ENCODE data around the gene RGMA. TPM values are rescaled to one million over a fixed set of nuclear protein-coding genes. Genes with fewer than 3 reads are reported as not detected.

Gene RGMA
- total and polyA plus RNA-seq, 2 of the 8 experiments (the other 6 are each of a cell fraction or from before 2014, with no cell fraction given) = 19.9 to 39.8 TPM

- H3K27me3 ChIP-seq (replicated peaks in 1 of 4; ENCODE audit: control insufficient read depth in 3 of 4, extremely low read depth in 1 of 4, insufficient read depth in 3 of 4, low read length in 3 of 4) = no peaks in the 10 kb centered on the region
- no peak for TF ChIP-seq BACH1 (IDR thresholded peaks at IDR 0.05; ENCODE audit: low read length)
- no peak for TF ChIP-seq BRCA1 (IDR thresholded peaks at IDR 0.05; ENCODE audit: low read depth, low read length)
- no peak for TF ChIP-seq CEBPB (IDR thresholded peaks at IDR 0.05; ENCODE audit: low read depth, low read length)
- TF ChIP-seq HDAC6 (IDR thresholded peaks at IDR 0.05; ENCODE audit: low read depth, low read length) = no peak
- no peak for TF ChIP-seq CBX8 (IDR thresholded peaks at IDR 0.05; ENCODE audit: borderline replicate concordance, low read depth, low read length)
- no peak for TF ChIP-seq RXRA (IDR thresholded peaks at IDR 0.05; ENCODE audit: insufficient read depth, low read depth, low read length)
- no peak for TF ChIP-seq HDAC2 (IDR thresholded peaks at IDR 0.05; ENCODE audit: borderline replicate concordance in 1 of 2, low read depth in 2 of 2, low read length in 2 of 2)
- no peak for TF ChIP-seq YY1 (IDR thresholded peaks at IDR 0.05; ENCODE audit: low read depth, low read length)
- no peak for TF ChIP-seq NANOG (IDR thresholded peaks at IDR 0.05; ENCODE audit: insufficient read depth, low read depth, low read length, poor library complexity, severe bottlenecking)
- TF ChIP-seq CHD1 (IDR thresholded peaks at IDR 0.05; ENCODE audit: low read depth, low read length) = no peak
- TF ChIP-seq TAF7 (optimal IDR thresholded peaks at IDR 0.05; ENCODE audit: borderline replicate concordance, low read depth, low read length) = no peak
- TF ChIP-seq ATF3 (IDR thresholded peaks at IDR 0.05; ENCODE audit: insufficient read depth, low read depth, low read length) = no peak
Measured at GRCh38 chr15:93066224-93066681, 22.8 kb downstream of the RGMA start.

More at GRCh38 chr15:93066224-93066681, 22.8 kb downstream of the RGMA start:
- Histone ChIP-seq H4K5ac (ENCODE audit: insufficient read length, low read depth, low read length) (no peak overlapping the region), H3K18ac (ENCODE audit: extremely low read depth, low read length) (no peak overlapping the region), H3K4ac (replicated peaks; ENCODE audit: insufficient read length, low read depth, low read length) (no peak overlapping the region), H3K4me3 (ENCODE audit: extremely low read depth in 1 of 4, insufficient read depth in 2 of 4, low read depth in 3 of 4, low read length in 4 of 4) (no peak overlapping the region), H3K14ac (ENCODE audit: insufficient read length) (no peak overlapping the region), H3K9me3 (ENCODE audit: insufficient read depth in 2 of 2, low read depth in 1 of 2, low read length in 1 of 2) (no peaks in the 10 kb centered on the region), H3K4me1 (replicated peaks in 1 of 4; ENCODE audit: control insufficient read depth in 3 of 4, insufficient read depth in 4 of 4, low read length in 3 of 4) (peaks cover 20 to 58% (median 37%) of the 10 kb centered on the region in 4 experiments), H4K8ac (ENCODE audit: extremely low read depth, insufficient read depth, low read length) (no peak overlapping the region), H2BK12ac (ENCODE audit: low read depth, low read length) (no peak overlapping the region), H2AK5ac (ENCODE audit: low read depth, low read length) (no peak overlapping the region), H2AFZ (ENCODE audit: low read length) (no peak overlapping the region), H2BK15ac (ENCODE audit: low read length) (no peak overlapping the region), H3K23ac (ENCODE audit: insufficient read length) (no peak overlapping the region), H2BK5ac (ENCODE audit: low read depth, low read length) (no peak overlapping the region), H2BK20ac (ENCODE audit: low read length) (no peak overlapping the region), H3K36me3 (ENCODE audit: control insufficient read depth in 2 of 4, insufficient read depth in 4 of 4, low read length in 3 of 4) (peaks cover 5 to 53% (median 13%) of the 10 kb centered on the region in 4 experiments), H3K79me1 (ENCODE audit: low read depth, low read length) (peaks cover 24% of the 10 kb centered on the region), H4K20me1 (replicated peaks in 1 of 2; ENCODE audit: control insufficient read depth in 1 of 2, insufficient read depth in 2 of 2, low read length in 2 of 2) (peaks cover 33 to 36% of the 10 kb centered on the region in 2 experiments), H3K4me2 (ENCODE audit: insufficient read depth in 1 of 2, low read depth in 2 of 2, low read length in 2 of 2) (no peak overlapping the region), H3K9ac (replicated peaks in 1 of 4; ENCODE audit: extremely low read depth in 1 of 4, low read depth in 3 of 4, low read length in 3 of 4) (no peak overlapping the region), H3K27ac (ENCODE audit: low read depth, low read length) (no peak overlapping the region), H3K79me2 (ENCODE audit: control insufficient read depth in 1 of 2, insufficient read depth in 2 of 2, low read length in 2 of 2) (peaks cover 23 to 82% of the 10 kb centered on the region in 2 experiments), H4K91ac (replicated peaks; ENCODE audit: insufficient read length, low read length) (no peak overlapping the region), H3K23me2 (ENCODE audit: low read depth, low read length) (no peaks in the 10 kb centered on the region; the same call in 1 of the 2 replicates), H3K56ac (replicated peaks; ENCODE audit: insufficient read length, low read depth, low read length) (no peak overlapping the region), H2BK120ac (replicated peaks; ENCODE audit: low read depth, low read length) (no peak overlapping the region)
- FAIRE-seq = no peak
- CTCF ChIA-PET (ENCODE audit: partially characterized antibody) = no interaction called here
- POLR2A ChIA-PET (ENCODE audit: partially characterized antibody) = no interaction called here
- 100% methylated on average over 6 of the region's 38 CpGs; no CpG with 5 or more reads in 1 of the 2 experiments for WGBS, 2 experiments (ENCODE audit: extremely low coverage in 1 of 2, insufficient coverage in 1 of 2, insufficient read length in 1 of 2, insufficient replicate concordance in 2 of 2, low coverage in 1 of 2, low lambda C conversion rate in 2 of 2, missing lambda C conversion rate in 1 of 2)
- no peak for DNase-seq (ENCODE audit: low read depth in 1 of 2, low spot score in 2 of 2)

Data from H1 (cell line).